Measurements from ENCODE around the gene CRACDL. TPM values are rescaled to one million over a fixed set of nuclear protein-coding genes. Genes with fewer than 3 reads are reported as not detected.

The CRACDL gene
- total and polyA plus RNA-seq, 2 donors (not counting 3 experiments of a cell fraction or from before 2014, with no cell fraction given), result 0.92 to 6.3 TPM

- Histone ChIP-seq H3K9me1 (replicated peaks; ENCODE audit: control insufficient read depth, extremely low read depth, insufficient read depth, low read length) (no peaks in the 10 kb centered on the region), H3K36me3 (ENCODE audit: control insufficient read depth in 2 of 2, extremely low read depth in 1 of 2, insufficient read depth in 2 of 2, low read length in 2 of 2) (no peaks in the 10 kb centered on the region), H4K20me1 (replicated peaks; ENCODE audit: control insufficient read depth, extremely low read depth, insufficient read depth, low read length) (no peaks in the 10 kb centered on the region), H3K27me3 (ENCODE audit: control insufficient read depth in 2 of 2, insufficient read depth in 2 of 2, low read length in 2 of 2) (no peaks in the 10 kb centered on the region), H3K27ac (ENCODE audit: insufficient read depth, low read depth, low read length) (no peak overlapping the region), H3K9ac (replicated peaks; ENCODE audit: extremely low read depth, insufficient read depth, low read length) (no peak overlapping the region), H3K4me3 (replicated peaks in 1 of 3; ENCODE audit: insufficient read depth in 1 of 3, low read depth in 1 of 3, low read length in 3 of 3) (no peak overlapping the region), H3K4me1 (ENCODE audit: control insufficient read depth, extremely low read depth, insufficient read depth, low read length) (peaks cover 14% of the 10 kb centered on the region), H3K4me2 (ENCODE audit: insufficient read depth, low read length) (no peak overlapping the region), H3K79me2 (ENCODE audit: control insufficient read depth, insufficient read depth, low read length) (no peaks in the 10 kb centered on the region), H2AFZ (ENCODE audit: low read depth, low read length) (no peak overlapping the region), H3K9me3 (replicated peaks; ENCODE audit: control insufficient read depth, insufficient read depth, low read length) (no peaks in the 10 kb centered on the region)
- intact Hi-C loops (cut with micrococcal nuclease), result no loop called here
- FAIRE-seq, result no peak
- POLR2A ChIA-PET, result no interaction called here
- CTCF ChIA-PET, result no interaction called here
- BruUV-seq (replicated peaks), result no TSS peak
- DNase-seq (ENCODE audit: low read depth, low spot score), result no peak
- TF ChIP-seq GATA2 (IDR thresholded peaks at IDR 0.05; ENCODE audit: insufficient read depth, insufficient read length, low read depth, low read length), result no peak
- no peak for TF ChIP-seq POLR2A (IDR thresholded peaks at IDR 0.05; ENCODE audit: low read depth, low read length)
- TF ChIP-seq MAX (IDR thresholded peaks at IDR 0.05; ENCODE audit: insufficient read depth, insufficient read length), result no peak
- no peak for TF ChIP-seq EZH2 (IDR thresholded peaks at IDR 0.05; ENCODE audit: borderline replicate concordance, low read depth, low read length, severe bottlenecking)
- TF ChIP-seq FOS (IDR thresholded peaks at IDR 0.05; ENCODE audit: borderline replicate concordance, insufficient read depth, low read length), result no peak
- TF ChIP-seq JUN (IDR thresholded peaks at IDR 0.05; ENCODE audit: borderline replicate concordance, insufficient read depth, insufficient read length, low read depth), result no peak
- TF ChIP-seq POLR2AphosphoS5 (IDR thresholded peaks at IDR 0.05; ENCODE audit: insufficient read depth, low read depth, low read length), result no peak
- TF ChIP-seq CTCF (IDR thresholded peaks at IDR 0.05; ENCODE audit: extremely low read depth in 1 of 2, insufficient read depth in 1 of 2, low read depth in 1 of 2, low read length in 2 of 2), result no peak
- no peak for TF ChIP-seq MYC (IDR thresholded peaks at IDR 0.05; ENCODE audit: low read depth, low read length)
- dilution Hi-C loops (cut with MboI; ENCODE audit: extremely low pct_ligation_motif_present, low sequenced_read_pairs), result no loop called here
These were observed 171.5 kb downstream of the CRACDL start for GRCh38 chr2:98764499-98764898.
